CD14-positive monocyte (primary cell): Measurements from ENCODE around the gene ID4. TPM values are rescaled to one million over a fixed set of nuclear protein-coding genes. Genes with fewer than 3 reads are reported as not detected.

Source experiments
- DNase-seq, 3 donors: peaks; one replicate each; pipeline ENCODE4 v3.0.0-alpha.2; 2011 to 2022
- H2AFZ ChIP-seq: 2 replicates; pipeline ENCODE4 v1.6.0; 2012; ENCODE audit warnings: mild to moderate bottlenecking, low read depth, low read length, inconsistent platforms; ENCODE audit not compliant: insufficient read depth, poor library complexity, severe bottlenecking
- H3K27ac ChIP-seq, 2 donors: 1 replicate in 1 of 2; 2 replicates in 1 of 2; pipeline ENCODE4 v1.5.1; 2012 to 2013; ENCODE audit warnings: low read length in 2 of 2, control low read depth in 1 of 2, inconsistent platforms in 1 of 2, low read depth in 1 of 2, mild to moderate bottlenecking in 1 of 2
- H3K27me3 ChIP-seq, 2 donors: one replicate each; pipeline versions ENCODE4 v1.6.0 to v1.6.1; 2011 to 2013; ENCODE audit warnings: low read length in 2 of 2; ENCODE audit not compliant: control insufficient read depth in 2 of 2, insufficient read depth in 2 of 2
- H3K36me3 ChIP-seq, 2 donors: replicated peaks in 1 of 2; 1 replicate in 1 of 2; 2 replicates in 1 of 2; pipeline versions ENCODE4 v1.5.1 to v1.6.1; 2012 to 2013; ENCODE audit warnings: low read length in 2 of 2, control low read depth in 1 of 2, inconsistent platforms in 1 of 2, mild to moderate bottlenecking in 1 of 2; ENCODE audit not compliant: insufficient read depth in 2 of 2, control insufficient read depth in 1 of 2
- H3K4me1 ChIP-seq, 2 donors: 1 replicate in 1 of 2; 2 replicates in 1 of 2; pipeline versions ENCODE4 v1.5.1 to v1.6.1; 2012 to 2013; ENCODE audit warnings: low read length in 2 of 2, control low read depth in 1 of 2, inconsistent platforms in 1 of 2, mild to moderate bottlenecking in 1 of 2, moderate library complexity in 1 of 2; ENCODE audit not compliant: insufficient read depth in 2 of 2, control insufficient read depth in 1 of 2
- H3K4me2 ChIP-seq: replicated peaks from 2 replicates; pipeline ENCODE3; 2012; ENCODE audit warnings: low read length, moderate library complexity, mild to moderate bottlenecking; ENCODE audit not compliant: poor library complexity, severe bottlenecking; ENCODE audit errors: extremely low read depth
- H3K4me3 ChIP-seq, 3 experiments: fragments of 200-600 bp in 1 of 3; sonication (generic) in 1 of 3; replicated peaks in 1 of 3; 1 replicate in 2 of 3; 2 replicates in 1 of 3; pipeline ENCODE4 v1.5.1; 2011 to 2013; ENCODE audit warnings: low read length in 3 of 3, mild to moderate bottlenecking in 3 of 3, control low read depth in 2 of 3, low read depth in 2 of 3, inconsistent platforms in 1 of 3, moderate library complexity in 1 of 3
- H3K79me2 ChIP-seq: 2 replicates; pipeline ENCODE4 v1.6.0; 2012; ENCODE audit warnings: mild to moderate bottlenecking, control low read depth, inconsistent platforms, low read length, moderate library complexity; ENCODE audit not compliant: insufficient read depth
- H3K9ac ChIP-seq: 2 replicates; pipeline ENCODE4 v1.6.0; 2017; ENCODE audit warnings: low read length, mild to moderate bottlenecking; ENCODE audit not compliant: insufficient read depth, poor library complexity, severe bottlenecking
- H3K9me3 ChIP-seq, 2 donors: replicated peaks in 1 of 2; 1 replicate in 1 of 2; 2 replicates in 1 of 2; pipeline versions ENCODE4 v1.5.1 to v1.6.1; 2012 to 2013; ENCODE audit warnings: low read length in 2 of 2, control low read depth in 1 of 2; ENCODE audit not compliant: control insufficient read depth in 1 of 2, insufficient read depth in 1 of 2
- H4K20me1 ChIP-seq: 2 replicates; pipeline ENCODE4 v1.6.0; 2012; ENCODE audit warnings: mild to moderate bottlenecking, low read length, control low read depth, moderate library complexity; ENCODE audit not compliant: insufficient read depth
- H3K27ac Mint-ChIP-seq, 7 donors: one replicate each; pipeline ENCODE4 v1.8.0; 2020; ENCODE audit warnings: mild to moderate bottlenecking in 7 of 7, mixed read lengths in 7 of 7, moderate library complexity in 6 of 7, inconsistent platforms in 2 of 7
- H3K27me3 Mint-ChIP-seq, 3 donors: one replicate each; pipeline ENCODE4 v1.8.0; 2021 to 2022; ENCODE audit warnings: low read depth in 3 of 3, mild to moderate bottlenecking in 3 of 3, mixed read lengths in 3 of 3, moderate library complexity in 3 of 3, inconsistent platforms in 1 of 3
- H3K36me3 Mint-ChIP-seq, 2 donors: one replicate each; pipeline ENCODE4 v1.8.0; 2020; ENCODE audit warnings: mixed read lengths in 2 of 2, inconsistent platforms in 1 of 2, mild to moderate bottlenecking in 1 of 2
- H3K4me1 Mint-ChIP-seq: one replicate; pipeline ENCODE4 v1.8.0; 2020; ENCODE audit warnings: mild to moderate bottlenecking, mixed read lengths
- H3K4me3 Mint-ChIP-seq, 2 donors: one replicate each; pipeline ENCODE4 v1.8.0; 2020; ENCODE audit warnings: mild to moderate bottlenecking in 2 of 2, mixed read lengths in 2 of 2, moderate library complexity in 1 of 2
- H3K9me3 Mint-ChIP-seq, 7 donors: one replicate each; pipeline ENCODE4 v1.8.0; 2020 to 2022; ENCODE audit warnings: mixed read lengths in 7 of 7, mild to moderate bottlenecking in 6 of 7, moderate library complexity in 6 of 7, inconsistent platforms in 2 of 7
- WGBS: methylation state at CpG from one replicate; pipeline ENCODE4 v1.1.5; 2013; ENCODE audit warnings: missing lambda C conversion rate; ENCODE audit not compliant: insufficient coverage; 5-methylcytosine and 5-hydroxymethylcytosine counted together
- intact Hi-C, 2 donors: fragments of 100-400 bp; cut with micrococcal nuclease; formaldehyde crosslinking; loops; one replicate each; pipeline versions ENCODE4 v1.15.0 to v1.15.1; 2023
- polyA minus RNA-seq: library from RNA; depleted of rRNA, polyadenylated mRNA; stranded (reverse); fragments of >200 nt; gene quantifications from 2 replicates; pipeline ENCODE4 v1.2.3, GENCODE V29; 2012
- polyA plus RNA-seq, 3 donors: library from polyadenylated mRNA; depleted of rRNA in 1 of 3; unstranded in 2 of 3; stranded (reverse) in 1 of 3; fragments of 300-500 nt in 2 of 3; fragments of >200 nt in 1 of 3; fragmentation: Illumina TruSeq in 2 of 3; gene quantifications; 1 replicate in 2 of 3; 2 replicates in 1 of 3; pipeline ENCODE4 v1.2.3, GENCODE V29; 2012 to 2021
- total RNA-seq, 12 experiments: library from RNA in 1 of 12; stranded (reverse) in 1 of 12; fragments of 120-200 nt in 1 of 12; gene quantifications; one replicate each; pipeline ENCODE4 v1.2.4 and lab custom pipeline; 2013 to 2026; ENCODE audit warnings: mixed read lengths in 6 of 12, inconsistent platforms in 1 of 12
- TF ChIP-seq, protein P1 (sequence below): fragments of 200-600 bp; IDR thresholded peaks from one replicate; pipeline ENCODE4 v1.8.0; 2022; ENCODE audit warnings: antibody characterized with exemption, mild to moderate bottlenecking

The ID4 gene, protein sequence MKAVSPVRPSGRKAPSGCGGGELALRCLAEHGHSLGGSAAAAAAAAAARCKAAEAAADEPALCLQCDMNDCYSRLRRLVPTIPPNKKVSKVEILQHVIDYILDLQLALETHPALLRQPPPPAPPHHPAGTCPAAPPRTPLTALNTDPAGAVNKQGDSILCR
- not detected for total RNA-seq (2013)
- polyA plus RNA-seq (not detected), polyA minus RNA-seq (not detected in 2 replicates), total RNA-seq (lab: John Stamatoyannopoulos, UW) (0 to 26.4 (median 0.08) reads per million in 11 experiments)

DNA sequence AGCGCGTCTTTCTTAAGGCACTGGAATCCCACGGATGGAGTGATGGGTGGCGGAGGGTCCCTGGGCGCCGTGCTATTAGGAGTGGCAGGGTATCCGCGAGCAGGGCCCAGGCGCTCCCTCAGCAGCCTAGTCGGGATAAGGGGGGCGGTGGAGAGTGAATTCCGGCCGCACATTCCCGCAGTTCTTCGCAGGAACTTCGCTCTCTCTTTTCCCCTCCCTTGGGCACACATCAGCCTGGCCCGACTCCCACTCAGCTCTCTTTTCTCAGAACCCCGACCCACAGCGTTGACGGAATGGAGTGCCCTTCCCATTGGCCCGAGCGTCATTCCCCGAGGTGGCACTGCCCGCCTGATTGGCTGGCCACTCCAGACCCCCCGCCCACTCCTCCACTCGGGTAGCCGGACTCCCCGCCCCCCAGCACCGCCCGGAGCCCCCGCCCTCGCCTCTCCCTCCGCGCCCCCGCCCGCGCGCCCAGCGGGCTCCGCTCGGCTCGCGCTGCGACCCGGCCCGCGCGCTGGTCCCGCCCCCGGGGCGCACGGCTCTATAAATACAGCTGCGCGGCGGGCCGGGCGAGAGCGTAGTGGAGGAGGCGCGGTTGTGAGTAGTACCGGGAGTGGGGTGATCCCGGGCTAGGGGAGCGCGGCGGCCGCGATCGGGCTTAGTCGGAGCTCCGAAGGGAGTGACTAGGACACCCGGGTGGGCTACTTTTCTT lies at the start of gene ID4:
ID4 (plus strand) TSS at position 572 of the 712 bp plus-strand sequence. CDS start 385 bp downstream, outside the sequence.
- Mint-ChIP-seq H3K4me1 (peaks cover 3% of the 10 kb centered on the region), H3K9me3 (peaks cover 0 to 17% (median 8%) of the 10 kb centered on the region in 7 donors), H3K4me3 (peak within 1 kb of the TSS in 1 of 2 donors; percentile 86), H3K27me3 (peaks cover 57 to 72% (median 60%) of the 10 kb centered on the region in 3 donors), H3K36me3 (peaks cover 0 to 2% of the 10 kb centered on the region in 2 donors), H3K27ac (no peak within 1 kb of the TSS)
- no peak within 1 kb of the TSS for H2AFZ ChIP-seq
- peaks cover 0 to 35% of the 10 kb centered on the region in 2 donors for H3K9me3 ChIP-seq
- intact Hi-C loops = no loop called here
- TF ChIP-seq, protein P1, sequence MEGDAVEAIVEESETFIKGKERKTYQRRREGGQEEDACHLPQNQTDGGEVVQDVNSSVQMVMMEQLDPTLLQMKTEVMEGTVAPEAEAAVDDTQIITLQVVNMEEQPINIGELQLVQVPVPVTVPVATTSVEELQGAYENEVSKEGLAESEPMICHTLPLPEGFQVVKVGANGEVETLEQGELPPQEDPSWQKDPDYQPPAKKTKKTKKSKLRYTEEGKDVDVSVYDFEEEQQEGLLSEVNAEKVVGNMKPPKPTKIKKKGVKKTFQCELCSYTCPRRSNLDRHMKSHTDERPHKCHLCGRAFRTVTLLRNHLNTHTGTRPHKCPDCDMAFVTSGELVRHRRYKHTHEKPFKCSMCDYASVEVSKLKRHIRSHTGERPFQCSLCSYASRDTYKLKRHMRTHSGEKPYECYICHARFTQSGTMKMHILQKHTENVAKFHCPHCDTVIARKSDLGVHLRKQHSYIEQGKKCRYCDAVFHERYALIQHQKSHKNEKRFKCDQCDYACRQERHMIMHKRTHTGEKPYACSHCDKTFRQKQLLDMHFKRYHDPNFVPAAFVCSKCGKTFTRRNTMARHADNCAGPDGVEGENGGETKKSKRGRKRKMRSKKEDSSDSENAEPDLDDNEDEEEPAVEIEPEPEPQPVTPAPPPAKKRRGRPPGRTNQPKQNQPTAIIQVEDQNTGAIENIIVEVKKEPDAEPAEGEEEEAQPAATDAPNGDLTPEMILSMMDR = no peak
- peaks cover 72 to 77% of the 10 kb centered on the region in 2 donors for H3K27me3 ChIP-seq
- H3K27ac ChIP-seq = no peak within 1 kb of the TSS
- H3K4me3 ChIP-seq = no peak within 1 kb of the TSS
- 3% methylated on average over 51 of the region's 71 CpGs for WGBS
- no peak for DNase-seq
- H3K9ac ChIP-seq = no peak within 1 kb of the TSS
- no peaks in the 10 kb centered on the region for H3K4me1 ChIP-seq
- peak within 1 kb of the TSS; percentile 2 for H3K4me2 ChIP-seq
- no peaks in the 10 kb centered on the region for H3K79me2 ChIP-seq
- no peaks in the 10 kb centered on the region for H4K20me1 ChIP-seq
- no peaks in the 10 kb centered on the region for H3K36me3 ChIP-seq

DNA sequence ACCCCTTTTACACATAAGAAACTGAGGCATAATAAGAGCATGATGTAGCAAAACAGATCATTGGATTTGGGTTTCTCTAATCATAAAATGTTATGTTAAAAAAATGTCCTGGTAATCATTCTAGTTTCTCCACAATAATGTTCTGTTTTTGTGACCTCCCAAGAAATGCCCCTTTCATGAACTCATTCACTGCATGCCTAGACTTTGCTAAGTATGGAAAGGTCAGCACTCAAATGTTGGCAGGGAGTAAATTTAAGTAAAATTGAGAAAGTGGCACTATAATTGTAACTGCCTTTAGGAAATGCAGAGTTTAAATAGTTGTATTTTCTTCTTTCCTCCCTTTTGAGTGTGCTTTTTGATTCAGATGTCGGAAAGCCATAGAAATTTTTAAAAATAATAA lies 48.5 kb upstream of the ID4 start:
- peaks cover 0 to 4% (median 0%) of the 10 kb centered on the region in 7 donors for H3K9me3 Mint-ChIP-seq
- no peak overlapping the region for H3K4me3 ChIP-seq
- H3K4me1 Mint-ChIP-seq = no peaks in the 10 kb centered on the region
- H4K20me1 ChIP-seq = no peaks in the 10 kb centered on the region
- no peaks in the 10 kb centered on the region for H3K36me3 Mint-ChIP-seq
- H3K27ac Mint-ChIP-seq = no peak overlapping the region
- H3K4me3 Mint-ChIP-seq = no peak overlapping the region
- no peak overlapping the region for H3K27ac ChIP-seq
- WGBS = no CpG with 5 or more reads among the region's 1 CpG
- no peaks in the 10 kb centered on the region for H3K4me1 ChIP-seq
- DNase-seq = no peak
- TF ChIP-seq, protein P1 = no peak
- H3K27me3 ChIP-seq = no peaks in the 10 kb centered on the region
- H3K4me2 ChIP-seq = no peak overlapping the region
- H3K9me3 ChIP-seq = no peaks in the 10 kb centered on the region
- H3K79me2 ChIP-seq = no peaks in the 10 kb centered on the region
- no peak overlapping the region for H2AFZ ChIP-seq
- no peaks in the 10 kb centered on the region for H3K36me3 ChIP-seq
- no peak overlapping the region for H3K9ac ChIP-seq
- peaks cover 0 to 3% (median 2%) of the 10 kb centered on the region in 3 donors for H3K27me3 Mint-ChIP-seq
- intact Hi-C loops = no loop called here
